ENCODE measurements around the gene SMAP2.

SMAP2 gene

GRCh38 chr1:40391688-40392145, 18.2 kb downstream of the SMAP2 start:
- DNase-seq, result peak in 1 of 2 experiments; percentile 17

GRCh38 chr1:40392221-40392620, 18.7 kb downstream of the SMAP2 start:
- DNase-seq, result peak in 1 of 2 experiments; percentile 20

DNA sequence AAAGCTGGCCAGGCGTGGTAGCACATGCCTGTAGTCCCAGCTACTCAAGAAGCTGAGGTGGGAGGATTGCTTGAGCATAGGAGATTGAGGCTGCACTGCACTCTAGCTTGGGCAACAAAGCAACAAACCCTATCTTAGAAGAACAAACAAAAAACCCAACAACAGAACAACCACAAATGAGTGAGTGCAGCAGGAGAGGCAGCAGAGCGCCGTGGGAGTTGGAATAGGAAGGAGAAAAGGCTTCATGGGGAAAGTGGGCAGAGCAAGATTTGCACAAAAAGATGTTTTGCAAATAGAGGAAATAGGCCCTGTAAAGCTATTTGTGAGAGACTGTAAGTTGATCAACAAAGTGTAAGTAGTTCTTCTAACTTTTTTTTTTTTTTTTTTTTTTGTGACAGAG, 19.6 kb downstream of the SMAP2 start:
- DNase-seq, result no peak

GRCh38 chr1:40394491-40395172, 21.1 kb downstream of the SMAP2 start:
- DNase-seq, result no peak

- no peak for DNase-seq
Measured at GRCh38 chr1:40395190-40396175, 22.0 kb downstream of the SMAP2 start.

DNA sequence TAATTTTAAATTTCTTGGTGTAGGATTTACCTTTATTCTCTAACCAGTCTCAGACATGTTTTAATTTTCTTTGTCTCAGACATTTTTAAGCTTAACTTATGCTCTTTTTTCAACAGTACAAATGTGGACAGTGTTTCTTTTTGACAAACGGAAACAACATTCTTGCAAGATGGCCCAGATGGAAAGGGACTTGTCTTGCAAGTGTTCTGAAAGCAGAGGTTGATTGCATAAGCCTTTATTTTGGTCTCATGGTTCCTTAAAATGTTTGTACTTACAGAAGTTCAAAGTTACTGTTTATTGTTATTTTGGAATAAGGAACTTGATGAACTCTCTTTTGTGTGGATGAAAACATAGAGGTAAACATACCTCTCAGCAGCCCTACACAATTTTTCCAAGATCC, 22.9 kb downstream of the SMAP2 start:
- no peak for DNase-seq

GRCh38 chr1:40397258-40397657, 23.7 kb downstream of the SMAP2 start:
- DNase-seq, result no peak

DNA sequence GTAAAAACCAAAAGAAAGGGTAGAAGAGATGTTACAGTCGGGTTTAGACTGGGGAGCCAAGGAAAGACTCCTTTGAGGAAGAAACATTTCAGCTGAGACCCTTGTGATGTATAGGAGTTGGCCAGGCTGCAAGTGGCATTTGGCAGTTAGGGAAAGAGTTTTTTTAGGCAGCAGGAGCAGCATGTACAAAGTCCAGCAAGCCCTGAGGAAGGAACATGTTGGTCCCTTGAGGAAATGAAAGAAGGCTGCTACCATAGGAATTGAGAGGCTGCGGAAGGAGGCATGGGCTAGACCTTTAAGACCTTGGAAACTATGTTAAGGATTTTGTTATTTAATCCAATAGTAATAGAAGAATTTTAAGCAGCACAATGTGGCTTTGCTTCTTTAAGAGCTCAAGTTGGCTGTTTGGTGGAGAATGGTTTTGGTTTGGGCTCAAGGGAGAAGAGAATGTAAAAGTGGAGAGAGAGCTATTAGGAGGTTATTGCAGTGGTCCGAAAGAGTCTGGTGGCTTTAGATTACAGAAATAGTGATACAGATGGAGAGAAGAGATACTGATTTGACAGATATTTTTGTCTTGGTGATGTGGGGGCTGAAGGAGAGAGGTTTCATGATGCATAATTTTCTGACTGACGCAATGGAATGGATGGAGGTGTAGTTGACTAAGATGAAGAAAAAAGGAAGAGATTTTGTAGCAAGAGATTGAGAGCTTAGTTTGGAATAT, 26.6 kb downstream of the SMAP2 start:
- no peak for DNase-seq

- no peak for DNase-seq
Measured at GRCh38 chr1:40401473-40402201, 28.1 kb downstream of the SMAP2 start.

DNA sequence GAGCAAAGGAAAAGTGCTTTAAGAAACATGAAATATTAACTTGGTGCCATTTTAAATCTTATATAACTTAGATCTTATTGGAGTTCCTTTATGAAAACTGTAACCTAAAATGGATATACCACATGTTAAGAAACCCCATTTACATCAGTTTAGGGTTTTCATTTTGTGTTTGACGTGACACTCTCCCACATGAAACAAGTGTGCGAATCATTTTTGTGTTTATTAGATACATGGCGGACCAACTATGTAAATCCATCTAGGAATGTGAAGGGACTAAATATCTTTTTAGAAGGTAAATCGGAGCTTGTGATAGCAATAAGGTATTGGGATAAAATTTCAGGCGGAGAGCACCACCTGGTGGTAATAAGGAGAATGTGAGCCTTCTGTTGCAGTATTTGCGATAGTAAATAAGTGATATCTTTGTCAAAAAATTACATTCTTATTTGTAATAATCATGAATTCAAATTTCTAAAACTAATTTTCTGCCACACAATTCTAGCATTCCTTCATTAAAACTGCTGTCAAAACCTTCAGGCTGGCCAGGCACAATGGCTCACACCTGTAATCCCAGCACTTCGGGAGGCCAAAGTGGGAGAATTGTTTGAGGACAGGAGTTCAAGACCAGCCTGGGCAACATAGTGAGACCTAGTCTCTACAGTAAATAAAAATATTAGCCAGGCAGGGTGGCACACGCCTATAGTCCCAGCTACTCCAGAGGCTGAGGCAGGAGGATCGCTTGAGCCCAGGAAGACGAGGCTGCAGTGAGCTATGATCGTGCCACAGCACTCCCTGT, 31.3 kb downstream of the SMAP2 start:
- DNase-seq, result peak in 1 of 2 experiments; percentile 6

GRCh38 chr1:40405812-40406211, 32.3 kb downstream of the SMAP2 start:
- DNase-seq, result no peak

DNA sequence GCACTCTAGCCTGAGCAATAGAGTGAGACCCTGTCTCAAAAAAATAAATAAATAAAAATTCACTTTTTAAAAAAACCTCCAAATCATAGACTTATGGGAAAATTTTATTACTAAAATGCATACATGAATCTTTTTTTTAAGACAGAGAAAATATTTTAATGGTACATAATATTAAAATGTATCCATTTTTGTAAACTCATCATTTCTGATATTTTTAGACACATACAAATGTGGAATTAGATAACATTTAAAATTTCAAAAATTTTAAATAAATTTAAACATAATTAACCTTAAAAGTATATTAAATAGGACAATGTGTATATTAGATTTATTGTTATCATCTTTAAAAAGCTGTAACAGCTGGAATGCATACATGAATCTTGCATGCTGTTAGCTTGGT, 33.9 kb downstream of the SMAP2 start:
- DNase-seq, result no peak

DNA sequence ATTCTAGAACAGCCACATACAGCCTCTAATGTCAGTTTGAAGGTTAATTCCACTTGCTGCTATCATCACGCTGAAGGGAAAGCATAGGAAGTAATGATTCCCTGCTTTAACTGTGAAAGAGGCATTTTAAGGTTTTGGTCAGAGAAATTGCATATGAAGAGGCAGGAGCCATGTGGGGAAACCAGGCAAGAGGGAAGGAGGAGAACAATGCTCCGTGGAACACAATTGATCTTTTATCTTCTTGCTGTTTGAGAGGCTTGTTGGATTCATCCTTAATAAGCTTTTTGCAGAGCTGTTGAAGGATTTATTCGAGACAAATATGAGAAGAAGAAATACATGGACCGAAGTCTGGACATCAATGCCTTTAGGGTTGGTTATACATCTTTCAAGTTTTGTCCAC, 35.9 kb downstream of the SMAP2 start:
- DNase-seq, result no peak

DNA sequence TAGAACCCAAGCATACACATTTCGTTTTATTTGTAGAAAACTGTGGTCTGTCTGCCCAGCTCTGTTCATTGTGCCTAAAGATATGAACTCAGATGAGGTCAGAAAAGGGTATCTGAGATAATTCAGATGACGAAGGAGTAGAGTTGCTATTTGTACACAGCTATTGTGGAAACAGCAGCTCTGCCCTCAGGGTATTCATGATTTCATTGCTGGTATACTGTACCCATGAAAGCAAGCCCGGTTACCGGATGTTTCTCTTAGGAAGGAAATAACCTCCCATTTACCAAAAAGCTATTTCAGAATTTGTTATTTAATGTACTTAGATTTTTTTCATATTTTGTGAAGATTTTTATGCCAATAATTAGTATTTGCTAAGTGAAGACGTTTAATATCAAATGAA, 37.8 kb downstream of the SMAP2 start:
- DNase-seq, result no peak

DNA sequence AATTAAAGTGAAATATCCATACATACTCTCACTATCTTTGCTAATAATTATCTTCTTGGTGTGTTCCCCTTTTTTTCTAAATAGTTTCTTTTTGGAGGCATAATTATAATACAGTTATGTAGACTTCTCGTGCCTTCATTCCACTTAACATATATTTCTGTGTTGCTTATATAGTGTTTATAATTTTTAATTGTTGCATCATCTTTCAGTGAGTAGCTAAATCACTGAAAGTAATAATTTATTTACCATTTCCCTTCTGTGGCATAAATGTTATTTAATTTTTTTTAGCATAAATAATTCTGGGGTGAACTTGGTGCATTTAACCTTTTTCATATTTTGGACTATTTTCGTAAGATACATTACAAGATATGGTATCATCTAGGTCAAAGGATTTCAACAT, 38.3 kb downstream of the SMAP2 start:
- no peak for DNase-seq

GRCh38 chr1:40413527-40414252, 40.2 kb downstream of the SMAP2 start:
- no peak for DNase-seq

DNA sequence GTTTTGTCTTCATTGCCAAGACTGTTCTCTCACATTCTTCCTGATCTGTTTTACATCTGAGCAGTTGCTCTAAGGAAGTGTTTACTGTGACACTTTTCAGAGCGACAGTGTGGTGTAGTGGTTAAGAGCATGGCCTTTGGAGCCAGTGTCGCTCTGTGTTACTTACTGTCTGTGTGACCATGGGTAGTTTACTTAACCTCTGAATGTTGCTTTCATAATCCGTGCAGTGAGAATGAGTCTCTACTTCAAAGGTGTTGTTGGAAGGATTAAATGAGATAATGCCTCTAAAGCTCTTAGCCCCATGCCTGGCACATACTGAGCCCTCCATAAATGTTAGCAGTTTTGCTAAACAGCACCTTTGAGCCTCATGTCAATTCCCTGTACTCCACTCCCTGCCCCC, 40.8 kb downstream of the SMAP2 start:
- no peak for DNase-seq

DNA sequence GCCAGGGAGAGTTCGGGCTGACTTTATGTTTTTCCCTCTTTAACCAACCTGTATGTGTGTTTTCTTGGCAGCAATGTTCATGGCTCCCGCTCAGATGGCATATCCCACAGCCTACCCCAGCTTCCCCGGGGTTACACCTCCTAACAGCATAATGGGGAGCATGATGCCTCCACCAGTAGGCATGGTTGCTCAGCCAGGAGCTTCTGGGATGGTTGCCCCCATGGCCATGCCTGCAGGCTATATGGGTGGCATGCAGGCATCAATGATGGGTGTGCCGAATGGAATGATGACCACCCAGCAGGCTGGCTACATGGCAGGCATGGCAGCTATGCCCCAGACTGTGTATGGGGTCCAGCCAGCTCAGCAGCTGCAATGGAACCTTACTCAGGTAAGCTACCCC, 43.2 kb downstream of the SMAP2 start:
- DNase-seq, result no peak

DNA sequence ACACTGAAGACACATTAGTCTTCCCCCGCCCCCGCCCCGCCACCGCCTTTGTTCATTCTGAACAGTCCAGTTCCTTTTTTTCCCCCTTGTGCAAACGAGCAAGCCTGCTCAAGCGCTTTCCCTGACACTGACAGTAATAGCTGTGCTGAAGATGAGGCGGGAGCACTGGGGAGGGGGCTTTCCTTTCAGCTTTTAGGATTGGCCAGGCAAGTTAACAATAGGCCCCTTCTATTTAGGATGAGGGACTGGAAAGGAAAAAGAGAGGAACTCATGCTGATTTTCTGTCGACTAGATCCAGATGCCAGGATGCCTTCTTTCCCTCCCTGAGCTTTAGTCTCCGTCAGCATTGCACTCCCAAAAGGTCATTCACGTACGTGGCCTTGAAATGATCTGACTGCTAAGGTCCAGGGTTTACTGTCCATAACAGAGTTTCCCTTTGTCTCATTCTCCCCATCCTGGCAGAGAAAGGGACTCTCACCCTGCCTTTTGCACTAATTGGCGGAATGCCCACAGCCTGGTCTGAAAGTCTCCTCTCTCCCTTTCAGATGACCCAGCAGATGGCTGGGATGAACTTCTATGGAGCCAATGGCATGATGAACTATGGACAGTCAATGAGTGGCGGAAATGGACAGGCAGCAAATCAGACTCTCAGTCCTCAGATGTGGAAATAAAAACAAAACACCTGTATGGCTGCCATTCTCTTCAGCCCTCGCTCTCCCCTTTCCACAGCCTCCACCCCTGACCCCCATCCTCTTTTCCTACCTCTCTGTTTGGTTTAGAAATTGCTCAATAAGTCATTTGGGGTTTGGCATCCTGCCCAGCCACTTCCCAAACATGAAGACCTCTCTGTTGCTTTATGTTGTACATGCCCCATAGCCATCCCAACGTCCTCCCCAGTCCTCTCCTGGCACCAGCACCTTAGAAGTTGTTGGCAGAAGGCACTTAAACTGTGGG, 48.2 kb downstream of the SMAP2 start:
- DNase-seq, result no peak

Data from NCI-H1930 (cell line).